ENCODE results near the gene CUL3.

DNA sequence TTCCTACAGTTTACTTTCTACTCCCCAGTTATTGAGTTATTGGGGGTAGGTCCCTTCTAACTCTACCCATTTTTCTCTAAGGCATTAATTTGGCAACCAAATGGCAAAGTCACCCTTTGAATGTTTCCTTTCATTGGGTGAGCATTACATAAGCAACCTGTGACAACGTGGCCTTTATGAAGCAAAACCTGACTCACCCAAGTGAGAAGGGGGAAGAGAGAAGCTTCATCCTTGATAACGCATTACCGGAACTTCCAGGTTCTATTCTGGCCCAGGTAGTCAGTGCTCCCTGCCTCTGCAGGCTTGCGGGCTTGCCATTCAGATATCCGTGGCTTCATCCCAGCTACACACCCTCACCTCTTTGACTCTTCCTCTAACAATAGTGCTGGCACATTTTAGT, 144.2 kb downstream of the CUL3 start:
- TF ChIP-seq, protein P1, sequence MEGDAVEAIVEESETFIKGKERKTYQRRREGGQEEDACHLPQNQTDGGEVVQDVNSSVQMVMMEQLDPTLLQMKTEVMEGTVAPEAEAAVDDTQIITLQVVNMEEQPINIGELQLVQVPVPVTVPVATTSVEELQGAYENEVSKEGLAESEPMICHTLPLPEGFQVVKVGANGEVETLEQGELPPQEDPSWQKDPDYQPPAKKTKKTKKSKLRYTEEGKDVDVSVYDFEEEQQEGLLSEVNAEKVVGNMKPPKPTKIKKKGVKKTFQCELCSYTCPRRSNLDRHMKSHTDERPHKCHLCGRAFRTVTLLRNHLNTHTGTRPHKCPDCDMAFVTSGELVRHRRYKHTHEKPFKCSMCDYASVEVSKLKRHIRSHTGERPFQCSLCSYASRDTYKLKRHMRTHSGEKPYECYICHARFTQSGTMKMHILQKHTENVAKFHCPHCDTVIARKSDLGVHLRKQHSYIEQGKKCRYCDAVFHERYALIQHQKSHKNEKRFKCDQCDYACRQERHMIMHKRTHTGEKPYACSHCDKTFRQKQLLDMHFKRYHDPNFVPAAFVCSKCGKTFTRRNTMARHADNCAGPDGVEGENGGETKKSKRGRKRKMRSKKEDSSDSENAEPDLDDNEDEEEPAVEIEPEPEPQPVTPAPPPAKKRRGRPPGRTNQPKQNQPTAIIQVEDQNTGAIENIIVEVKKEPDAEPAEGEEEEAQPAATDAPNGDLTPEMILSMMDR (IDR thresholded peaks at IDR 0.05; ENCODE audit: insufficient read depth, low read length, poor library complexity, severe bottlenecking): no peak
- no peak for TF ChIP-seq EZH2phosphoT487 (conservative IDR thresholded peaks at IDR 0.05; ENCODE audit: low read length)
